OCI-M1 (cell line): Measurements from ENCODE around the gene PSEN2.

Source experiments
- DNase-seq: peaks from one replicate; lab custom pipeline; 2025; lab: John Stamatoyannopoulos, UW

Gene PSEN2

DNA sequence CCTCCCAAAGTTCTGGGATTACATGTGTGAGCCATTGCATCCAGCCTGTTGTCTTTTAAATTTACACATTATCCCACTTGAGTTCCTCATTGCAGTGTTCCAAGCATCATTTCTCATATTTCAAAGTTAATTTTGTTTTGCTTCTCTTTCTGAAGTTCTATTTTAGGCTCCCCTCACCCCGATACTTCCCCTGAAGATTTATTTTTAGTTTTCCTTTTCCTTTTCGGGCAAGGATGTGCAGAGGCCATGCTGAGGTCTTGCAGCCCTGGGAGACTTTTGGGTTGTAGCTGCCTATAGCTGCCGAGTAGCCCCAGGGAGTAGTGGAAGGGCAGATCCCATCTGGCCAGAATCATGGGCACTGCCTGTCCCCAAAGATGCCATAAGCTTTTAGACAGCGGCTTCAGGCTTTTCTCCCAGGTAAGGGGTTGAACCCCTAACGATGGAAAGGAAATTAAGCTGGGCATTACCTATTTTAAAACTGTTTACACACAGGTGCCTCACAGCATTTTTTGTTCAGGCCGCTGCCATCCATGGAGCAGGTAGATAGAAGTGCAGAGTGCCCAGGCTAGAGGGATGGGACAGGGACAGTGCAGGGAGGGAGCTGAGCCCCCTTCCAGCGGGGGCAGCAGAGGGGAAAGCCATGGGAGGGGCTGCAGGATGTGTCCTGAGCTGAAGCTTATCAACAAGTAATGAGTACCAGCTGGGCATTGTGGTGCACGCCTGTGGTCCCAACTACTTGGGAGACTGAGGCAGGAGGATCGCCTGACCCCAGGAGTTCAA lies 15.9 kb downstream of the PSEN2 start:
- no peak for DNase-seq

DNA sequence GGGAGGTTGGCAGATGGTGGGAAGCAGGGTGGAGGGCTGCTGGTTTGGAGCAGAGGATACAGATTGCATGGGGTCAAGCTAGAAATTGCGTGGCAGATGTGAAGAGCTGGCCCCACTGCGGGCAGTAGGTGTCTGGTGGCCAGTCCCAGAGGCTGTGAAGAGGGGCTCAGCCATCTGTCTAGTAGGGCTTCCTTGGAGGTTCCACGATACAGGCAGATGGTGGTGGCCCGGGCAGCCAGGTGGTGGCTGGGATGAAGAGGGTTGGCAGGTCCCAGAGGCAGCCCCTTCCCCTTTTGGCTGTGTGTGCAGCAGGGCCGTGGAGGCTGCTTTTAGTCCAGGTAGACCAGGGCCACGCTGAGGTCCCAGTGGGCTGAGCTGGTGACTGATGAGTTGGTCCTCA lies 16.6 kb downstream of the PSEN2 start:
- DNase-seq = no peak

DNA sequence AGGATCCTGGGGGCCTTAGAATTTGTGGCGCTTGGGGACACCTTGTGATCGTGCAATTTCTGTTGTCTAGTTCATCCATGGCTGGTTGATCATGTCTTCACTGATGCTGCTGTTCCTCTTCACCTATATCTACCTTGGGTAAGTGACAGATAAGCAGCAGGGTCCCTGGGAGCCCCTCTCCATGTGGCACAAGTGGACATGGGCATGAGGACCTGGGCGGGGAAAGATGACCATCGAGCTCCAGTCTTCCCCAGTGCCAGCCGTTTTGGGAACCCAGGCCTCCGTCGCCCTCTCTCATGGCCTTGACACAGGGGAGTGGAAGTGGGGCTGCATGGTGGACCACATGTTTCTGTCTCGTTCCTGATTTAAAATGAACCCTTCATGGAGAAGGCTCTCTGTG lies 17.6 kb downstream of the PSEN2 start:
- DNase-seq = no peak

DNA sequence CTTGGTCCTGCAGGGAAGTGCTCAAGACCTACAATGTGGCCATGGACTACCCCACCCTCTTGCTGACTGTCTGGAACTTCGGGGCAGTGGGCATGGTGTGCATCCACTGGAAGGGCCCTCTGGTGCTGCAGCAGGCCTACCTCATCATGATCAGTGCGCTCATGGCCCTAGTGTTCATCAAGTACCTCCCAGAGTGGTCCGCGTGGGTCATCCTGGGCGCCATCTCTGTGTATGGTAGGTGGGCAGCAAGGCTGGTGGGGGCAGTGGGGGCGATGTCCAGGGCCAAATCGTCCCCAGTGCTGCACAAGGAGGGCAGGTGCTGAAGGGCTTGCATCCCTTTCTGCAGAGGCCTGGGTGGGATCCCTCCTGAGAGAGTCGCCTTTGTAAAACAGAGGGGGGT lies 18.4 kb downstream of the PSEN2 start:
- DNase-seq = no peak

DNA sequence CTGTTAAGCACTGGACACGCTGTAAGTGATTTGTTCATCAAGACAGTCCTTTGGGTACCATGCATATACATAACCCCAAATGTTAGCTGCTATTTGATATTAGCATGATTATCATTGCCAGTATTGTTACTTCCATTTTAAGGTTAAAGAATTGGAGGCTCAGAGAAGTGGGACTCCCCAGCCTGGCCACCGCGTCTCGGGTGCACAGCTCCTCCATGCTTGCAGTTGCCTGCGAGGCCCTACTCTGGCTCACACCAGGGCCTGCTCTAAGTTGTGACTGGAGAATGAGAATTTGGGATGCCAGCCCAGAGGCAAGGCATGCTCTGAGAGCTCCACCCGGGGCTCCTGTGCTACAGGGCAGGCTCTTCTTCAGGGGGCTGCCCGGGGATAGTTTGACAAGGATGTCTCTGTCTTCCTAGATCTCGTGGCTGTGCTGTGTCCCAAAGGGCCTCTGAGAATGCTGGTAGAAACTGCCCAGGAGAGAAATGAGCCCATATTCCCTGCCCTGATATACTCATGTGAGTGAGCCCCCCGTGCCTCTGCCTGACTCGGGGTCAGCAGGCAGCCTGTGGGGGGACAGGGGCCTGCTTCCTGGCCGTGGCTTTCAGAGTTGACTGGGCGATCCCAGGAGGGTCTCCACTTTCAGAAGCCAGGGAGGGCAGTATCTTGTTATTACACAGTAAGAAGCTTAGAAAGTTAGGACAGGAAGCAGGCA lies 19.4 kb downstream of the PSEN2 start:
- DNase-seq = no peak

DNA sequence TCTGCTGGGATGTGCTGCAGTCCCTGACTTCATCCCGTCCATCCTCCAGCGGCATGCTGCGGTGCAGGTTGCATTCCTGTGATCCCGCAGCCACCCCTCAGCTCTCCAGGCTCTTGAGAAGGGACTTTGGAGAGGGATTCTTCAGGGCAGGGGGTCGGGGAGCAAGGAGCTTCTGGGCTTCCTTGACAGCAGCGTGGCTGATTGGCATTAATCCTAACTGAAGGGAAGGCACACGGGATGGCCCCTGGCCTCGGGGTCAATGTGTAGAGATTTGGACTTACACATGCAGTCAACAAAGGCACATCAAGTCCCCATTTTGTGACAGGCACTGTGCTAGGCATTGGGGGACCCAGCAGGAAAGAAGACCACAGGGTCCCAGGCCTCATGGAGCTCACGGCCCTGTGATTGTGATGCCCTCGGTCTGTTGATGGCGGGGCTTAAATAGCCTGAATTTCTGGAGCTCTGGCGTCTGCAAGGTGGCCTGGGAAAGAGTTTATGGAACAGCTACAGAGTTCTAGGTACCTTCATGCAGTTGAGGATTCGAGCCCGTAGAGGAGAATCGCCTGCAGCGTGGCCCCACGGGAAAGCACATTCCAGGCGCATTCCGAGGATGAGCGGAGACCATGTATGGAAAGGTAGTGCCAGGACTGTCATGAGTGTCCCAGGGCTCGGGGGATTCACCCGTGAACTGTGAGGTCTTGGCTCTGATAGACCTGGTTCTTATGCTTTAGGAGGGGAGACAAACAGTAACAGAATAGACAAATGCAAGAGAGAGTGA lies 20.1 kb downstream of the PSEN2 start:
- DNase-seq = no peak

DNA sequence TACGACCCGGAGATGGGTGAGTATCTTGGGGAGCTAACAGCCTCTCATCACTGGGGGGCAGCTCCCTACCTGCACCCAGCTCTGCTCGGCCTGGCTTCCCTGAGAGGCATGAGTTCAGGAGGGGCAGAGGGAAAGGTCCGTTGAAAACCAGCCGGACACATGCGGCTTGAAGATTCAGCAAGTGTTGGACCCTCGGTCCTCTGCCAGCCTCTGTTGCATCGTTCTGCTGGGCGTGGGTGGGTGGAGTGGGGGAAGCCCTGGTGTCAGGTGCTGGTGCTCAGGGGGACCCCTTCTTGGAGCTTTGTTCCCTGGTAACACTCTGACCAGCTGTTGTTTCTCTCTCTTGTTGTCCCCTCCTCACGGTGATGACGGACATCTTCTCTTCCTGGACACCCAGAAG lies 20.9 kb downstream of the PSEN2 start:
- no peak for DNase-seq

DNA sequence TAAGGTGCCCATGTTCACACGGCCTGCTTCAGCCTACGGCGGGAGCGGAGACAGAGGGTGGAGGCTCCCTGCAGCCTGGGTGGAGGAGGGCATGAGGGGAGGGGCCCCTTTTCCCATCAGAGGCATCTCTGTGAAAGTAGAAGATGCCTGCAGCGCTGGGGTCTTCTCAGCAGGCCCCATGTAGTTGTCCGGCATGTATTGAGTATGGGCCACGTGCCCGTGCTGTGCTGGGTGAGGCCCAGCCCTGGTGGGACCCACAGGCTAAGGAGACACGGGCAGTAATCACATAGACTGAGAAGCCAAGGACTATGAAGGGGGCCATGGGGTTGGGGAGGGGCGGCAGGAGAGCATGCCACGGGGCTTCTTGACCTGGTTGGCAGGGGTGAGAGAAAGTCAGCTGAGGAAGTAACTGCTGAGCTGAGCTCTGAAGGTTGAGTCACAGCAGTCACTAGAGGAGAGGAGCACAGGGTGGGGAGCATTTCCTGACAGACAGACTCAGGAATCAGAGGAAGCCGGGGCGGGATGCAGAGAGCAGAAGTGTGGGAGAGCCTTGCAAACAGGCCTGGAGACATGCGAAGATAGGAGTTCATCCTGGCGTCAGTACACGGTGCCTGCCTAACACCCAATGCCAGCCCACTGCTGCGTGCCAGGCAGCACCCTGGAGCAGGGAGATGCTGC lies 21.6 kb downstream of the PSEN2 start:
- no peak for DNase-seq

DNA sequence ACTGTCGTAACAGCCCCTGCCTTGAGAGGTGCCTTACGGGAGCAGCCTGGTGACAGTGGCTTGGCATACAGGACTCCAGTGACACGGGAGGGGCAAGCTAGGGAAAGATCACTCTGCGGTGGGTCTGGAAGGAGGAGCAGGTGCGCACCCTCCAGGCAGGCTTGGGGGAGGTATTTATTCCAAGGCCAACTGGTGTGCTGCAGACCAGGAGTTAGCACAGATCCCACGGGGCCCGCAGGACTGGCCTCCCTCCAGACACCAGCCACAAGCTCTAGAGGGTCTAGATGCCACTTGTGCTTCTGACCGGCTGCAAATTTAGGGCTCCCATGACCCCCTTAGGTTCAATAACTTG lies 22.1 kb downstream of the PSEN2 start:
- DNase-seq = no peak

DNA sequence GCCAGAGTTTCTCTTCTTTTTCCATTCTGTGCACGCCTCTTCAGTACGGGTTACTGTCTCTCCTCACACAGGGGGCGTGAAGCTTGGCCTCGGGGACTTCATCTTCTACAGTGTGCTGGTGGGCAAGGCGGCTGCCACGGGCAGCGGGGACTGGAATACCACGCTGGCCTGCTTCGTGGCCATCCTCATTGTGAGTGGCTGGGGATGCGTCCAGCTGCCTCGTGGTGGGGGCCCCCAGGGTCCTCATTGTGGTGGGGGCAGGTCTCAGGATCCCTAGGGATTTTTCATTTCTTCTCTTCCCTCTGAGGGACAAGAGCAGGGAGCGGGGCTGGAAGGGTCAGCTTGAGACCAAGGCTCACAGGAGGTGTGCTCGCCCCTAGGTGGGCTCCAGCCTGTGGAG lies 23.5 kb downstream of the PSEN2 start:
- DNase-seq = no peak

DNA sequence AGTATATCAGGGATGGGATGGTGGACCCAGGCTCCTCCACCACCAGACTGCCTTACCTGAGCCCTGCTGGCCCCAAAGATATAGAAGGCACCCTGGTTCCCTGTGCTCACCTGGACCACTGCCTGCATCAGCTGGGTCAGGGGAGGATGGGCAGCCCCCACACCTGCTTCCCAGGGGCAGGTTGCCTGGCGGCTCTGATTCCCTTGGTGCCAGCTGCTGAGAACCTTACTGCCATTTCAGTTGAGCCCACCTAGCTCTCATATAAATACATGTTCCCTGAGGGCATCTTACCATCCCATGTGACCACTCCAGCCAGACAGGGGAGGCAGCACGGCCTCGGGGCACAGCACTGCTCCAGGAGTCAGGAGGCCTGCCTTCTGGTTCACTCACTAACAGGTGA lies 24.4 kb downstream of the PSEN2 start:
- no peak for DNase-seq

DNA sequence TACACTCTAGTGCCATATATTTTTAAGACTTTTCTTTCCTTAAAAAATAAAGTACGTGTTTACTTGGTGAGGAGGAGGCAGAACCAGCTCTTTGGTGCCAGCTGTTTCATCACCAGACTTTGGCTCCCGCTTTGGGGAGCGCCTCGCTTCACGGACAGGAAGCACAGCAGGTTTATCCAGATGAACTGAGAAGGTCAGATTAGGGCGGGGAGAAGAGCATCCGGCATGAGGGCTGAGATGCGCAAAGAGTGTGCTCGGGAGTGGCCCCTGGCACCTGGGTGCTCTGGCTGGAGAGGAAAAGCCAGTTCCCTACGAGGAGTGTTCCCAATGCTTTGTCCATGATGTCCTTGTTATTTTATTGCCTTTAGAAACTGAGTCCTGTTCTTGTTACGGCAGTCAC lies 25.2 kb downstream of the PSEN2 start:
- no peak for DNase-seq

DNA sequence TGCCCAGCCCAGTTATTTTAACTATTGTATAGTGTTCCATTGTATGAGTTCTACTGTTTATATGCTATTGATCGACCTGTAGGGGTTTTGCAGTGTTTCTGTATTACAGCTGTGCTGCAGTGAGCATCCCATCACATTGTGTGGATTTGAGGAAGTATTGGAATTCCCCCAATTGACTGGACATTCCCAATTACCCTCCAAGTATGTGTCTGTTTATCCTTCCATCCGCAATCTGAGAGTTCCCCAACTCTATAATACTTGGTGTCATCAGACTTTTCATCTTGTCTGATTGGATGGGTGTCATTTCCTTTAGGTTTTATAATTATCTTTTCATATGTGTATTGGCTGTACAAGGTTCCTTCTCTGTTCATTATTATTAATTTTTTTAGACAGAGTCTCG lies 27.8 kb downstream of the PSEN2 start:
- DNase-seq = no peak

DNA sequence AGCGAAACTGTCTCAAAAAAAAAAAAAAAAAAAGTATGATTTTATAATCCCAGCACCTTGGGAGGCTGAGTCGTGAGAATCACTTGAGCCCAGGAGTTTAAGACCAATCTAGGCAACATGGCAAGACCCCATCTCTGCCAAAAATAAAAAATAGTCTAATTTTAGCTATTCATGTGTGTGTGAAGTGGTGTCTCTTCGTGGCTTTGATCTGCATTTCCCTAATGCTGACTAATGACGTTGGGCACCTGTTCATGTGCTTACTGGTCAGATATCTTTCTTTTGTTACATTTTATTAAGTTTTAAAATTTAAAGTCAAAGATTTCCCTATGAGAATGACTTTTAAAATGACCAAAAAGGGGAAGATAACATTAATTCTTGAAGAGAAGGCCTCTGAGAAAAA lies 31.0 kb downstream of the PSEN2 start:
- DNase-seq = no peak

DNA sequence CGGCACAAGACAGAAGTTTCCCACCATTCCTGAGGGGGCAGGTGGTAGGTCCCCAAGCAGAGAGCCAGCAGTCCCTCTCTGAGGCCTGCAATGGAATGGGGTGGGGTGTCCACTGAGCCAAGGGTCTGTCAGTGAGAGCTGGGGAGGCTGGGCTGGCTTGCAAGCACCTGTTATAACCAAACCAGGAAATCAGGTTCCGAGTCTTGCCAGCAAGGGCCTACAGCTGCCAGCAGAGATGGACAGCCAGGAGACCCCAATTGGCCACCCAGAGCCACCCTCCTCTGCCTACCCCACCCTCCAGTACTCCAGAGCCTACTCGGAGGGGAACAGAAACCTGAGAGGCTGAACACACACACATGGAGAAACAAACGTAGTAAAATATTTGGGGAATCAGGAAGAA lies 32.2 kb downstream of the PSEN2 start:
- no peak for DNase-seq

DNA sequence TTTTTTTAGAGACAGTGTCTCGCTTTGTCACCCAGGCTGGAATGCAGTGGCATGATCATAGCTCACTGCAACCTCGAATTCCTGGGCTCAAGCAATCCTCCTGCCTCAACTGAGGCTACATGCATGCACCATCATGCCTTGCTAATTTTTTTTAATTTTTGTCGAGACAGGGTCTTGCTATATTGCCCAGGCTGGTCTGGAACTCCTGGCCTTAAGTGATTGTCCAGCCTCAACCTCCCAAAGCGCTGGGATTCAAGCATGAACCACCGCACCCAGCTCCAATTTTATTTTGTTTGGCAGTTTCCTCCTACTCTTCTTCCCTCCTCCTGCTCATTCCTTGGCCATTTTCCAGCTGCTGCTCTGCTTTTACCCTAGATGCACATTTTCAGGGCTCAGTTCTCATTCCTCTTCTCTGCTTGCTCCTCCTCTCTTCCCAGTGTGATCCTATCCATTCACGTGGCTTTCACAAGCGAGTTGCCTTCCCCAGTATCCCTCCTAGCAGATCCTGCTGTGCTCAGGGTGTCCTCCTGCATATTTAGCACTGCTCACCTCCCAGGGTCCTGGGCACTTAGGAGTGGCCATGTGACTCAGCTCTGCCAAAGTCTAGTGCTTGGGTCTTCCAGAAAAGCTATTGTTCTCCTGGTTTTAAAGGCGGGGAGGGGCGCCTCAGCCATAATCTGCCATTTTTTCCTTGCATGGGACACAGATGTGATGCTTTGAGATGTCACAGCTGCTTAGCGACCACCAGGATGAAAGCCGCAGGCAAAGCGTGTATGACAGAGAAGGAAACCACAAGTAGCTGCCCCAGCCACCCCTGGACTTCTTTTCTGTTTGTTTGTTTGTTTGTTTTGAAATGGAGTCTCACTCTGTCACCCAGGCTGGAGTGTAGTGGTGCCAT lies 33.7 kb downstream of the PSEN2 start:
- no peak for DNase-seq

DNA sequence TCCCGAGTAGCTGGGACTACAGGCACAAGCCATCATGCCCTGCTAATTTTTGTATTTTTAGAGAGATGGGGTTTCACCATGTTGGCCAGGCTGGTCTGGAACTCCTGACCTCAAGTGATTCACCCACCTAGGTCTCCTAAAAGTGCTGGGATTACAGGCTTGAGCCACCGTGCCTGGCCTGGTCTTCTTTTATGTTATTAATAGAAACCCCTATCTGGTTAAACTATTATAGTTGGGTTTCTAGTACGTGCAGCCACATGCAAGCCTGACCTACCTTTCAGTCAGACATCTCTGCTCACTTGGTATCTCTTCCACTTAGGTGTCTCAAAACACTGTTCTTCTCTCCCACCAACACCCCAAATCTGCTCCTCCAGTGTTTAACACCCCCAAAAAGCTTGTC lies 34.4 kb downstream of the PSEN2 start:
- DNase-seq = no peak

DNA sequence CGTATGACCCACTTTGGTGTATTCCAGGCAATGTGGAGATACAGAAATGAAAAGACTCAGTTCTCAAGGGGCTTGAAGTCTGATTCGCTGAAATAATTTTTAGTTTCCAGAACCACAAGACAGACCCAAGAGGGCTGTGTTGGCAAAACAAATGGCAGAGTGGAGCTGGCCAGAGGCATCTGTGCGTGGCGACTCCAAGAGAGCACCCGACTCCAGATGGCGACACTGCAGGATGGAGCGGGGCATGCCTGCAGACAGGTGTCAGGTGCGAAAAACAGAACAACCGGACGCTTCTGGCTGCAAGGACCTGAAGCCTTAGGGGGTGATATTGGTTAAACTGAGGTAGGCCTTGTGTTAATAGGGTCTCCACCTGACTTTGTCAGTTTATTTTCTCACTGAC lies 38.0 kb downstream of the PSEN2 start:
- DNase-seq = no peak

DNA sequence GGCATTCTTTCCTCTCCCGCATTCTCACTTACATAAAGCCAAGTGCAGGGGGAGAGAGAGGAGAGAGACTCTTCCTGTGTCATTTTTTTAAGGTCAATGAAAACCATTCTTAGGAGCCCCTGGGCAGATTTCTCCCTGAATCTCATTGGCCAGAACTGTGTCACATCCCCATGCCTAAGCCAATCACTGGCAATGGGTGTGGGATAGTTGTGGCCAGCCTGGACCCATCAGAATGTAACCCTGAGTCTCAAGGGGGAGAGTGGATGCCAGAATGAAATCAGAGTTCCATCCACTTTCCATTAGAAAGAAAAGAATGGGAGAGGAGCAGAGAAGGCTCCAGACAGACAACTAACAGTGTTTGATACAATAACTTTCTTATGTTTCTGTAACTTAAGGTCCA lies 38.5 kb downstream of the PSEN2 start:
- DNase-seq = no peak

DNA sequence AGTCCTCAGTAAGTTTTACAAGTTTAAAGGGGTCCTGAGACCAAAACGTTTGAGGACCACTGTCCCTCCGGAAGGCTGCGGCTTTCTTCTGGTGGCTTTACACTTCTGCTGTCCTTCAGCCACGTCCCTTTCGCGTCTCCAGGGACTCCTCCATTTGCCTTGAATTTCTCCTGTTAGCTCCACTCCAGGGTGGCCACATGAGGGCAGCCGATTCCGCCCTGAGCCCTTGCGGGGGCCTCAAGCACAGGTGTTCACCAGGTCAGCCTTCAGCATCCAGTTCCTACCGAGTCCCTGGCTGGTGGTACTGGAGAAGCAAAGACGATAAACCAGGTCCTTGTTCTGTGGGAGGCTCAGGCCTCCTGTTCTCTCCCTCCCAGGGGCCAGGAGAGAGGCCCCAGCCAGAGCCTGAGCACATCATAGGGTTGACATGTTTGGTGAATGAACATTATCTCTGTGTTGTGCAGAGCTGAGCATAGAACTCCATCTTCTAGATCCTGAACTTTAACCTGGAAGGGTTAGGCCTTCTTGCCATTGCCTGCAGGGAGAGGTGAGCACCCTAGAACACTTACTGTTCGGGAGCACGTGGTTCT lies 42.3 kb downstream of the PSEN2 start:
- DNase-seq = no peak

DNA sequence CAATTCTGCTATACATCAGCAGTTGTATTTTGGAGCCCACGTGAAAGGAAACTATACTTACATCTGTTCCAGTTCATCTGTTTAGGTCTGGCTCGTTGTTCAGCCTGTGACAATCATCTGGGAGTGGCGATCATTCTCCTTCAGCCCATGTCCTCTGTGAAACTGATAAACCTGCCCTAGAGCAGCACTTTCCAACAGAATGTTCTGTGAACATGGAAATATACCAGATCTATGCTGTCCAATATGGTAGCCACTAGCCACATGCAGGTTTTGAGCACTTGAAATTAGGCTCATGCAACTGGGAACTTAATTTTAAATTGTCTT lies 45.2 kb downstream of the PSEN2 start:
- no peak for DNase-seq
